ENCODE results near the gene CACNA1B.

The CACNA1B gene

DNA sequence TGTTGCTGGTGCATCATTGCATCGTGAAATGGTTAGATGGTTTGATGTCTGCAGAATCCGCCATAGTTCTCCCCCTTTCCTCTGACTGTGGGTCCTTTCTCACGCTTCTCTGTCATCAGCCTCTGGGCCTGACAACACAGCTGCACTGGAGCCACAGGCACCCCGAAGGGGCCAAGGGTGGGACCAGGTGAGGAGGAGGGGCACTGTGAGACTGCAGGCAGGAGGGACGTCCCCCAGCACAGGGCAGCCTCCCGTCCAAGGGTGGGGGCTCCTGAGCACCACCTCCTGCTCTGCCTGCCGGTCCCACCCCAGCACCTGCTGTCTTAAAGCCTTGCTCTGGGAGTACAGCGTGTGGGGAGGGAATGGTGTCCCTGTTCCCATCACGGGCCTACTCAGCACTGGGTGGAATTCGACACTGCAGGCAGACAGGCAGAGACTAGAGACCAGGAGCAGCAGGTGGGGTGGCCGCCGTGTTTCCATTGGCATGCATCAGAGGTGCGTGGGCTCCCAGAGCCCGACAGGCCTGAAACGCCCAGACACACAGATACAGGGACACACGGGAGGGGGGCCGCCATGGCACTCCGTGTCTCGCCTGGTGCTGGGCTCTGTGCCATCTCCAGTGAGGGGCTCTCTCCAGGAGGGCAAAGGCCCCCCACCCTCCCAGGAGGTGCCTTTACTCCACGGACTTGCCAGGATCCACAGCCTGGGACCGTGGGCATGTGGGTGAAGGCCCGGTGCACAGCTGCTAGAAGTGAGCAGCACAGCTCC is 15.0 kb downstream of the CACNA1B start:
- no peak overlapping the region for H3K27ac Mint-ChIP-seq
- no peaks in the 10 kb centered on the region for H3K27me3 Mint-ChIP-seq
- no peaks in the 10 kb centered on the region for H3K9me3 Mint-ChIP-seq
- no peaks in the 10 kb centered on the region for H3K4me1 Mint-ChIP-seq
- ATAC-seq (no peak), DNase-seq (no peak)
- no peak overlapping the region for H3K4me3 Mint-ChIP-seq

DNA sequence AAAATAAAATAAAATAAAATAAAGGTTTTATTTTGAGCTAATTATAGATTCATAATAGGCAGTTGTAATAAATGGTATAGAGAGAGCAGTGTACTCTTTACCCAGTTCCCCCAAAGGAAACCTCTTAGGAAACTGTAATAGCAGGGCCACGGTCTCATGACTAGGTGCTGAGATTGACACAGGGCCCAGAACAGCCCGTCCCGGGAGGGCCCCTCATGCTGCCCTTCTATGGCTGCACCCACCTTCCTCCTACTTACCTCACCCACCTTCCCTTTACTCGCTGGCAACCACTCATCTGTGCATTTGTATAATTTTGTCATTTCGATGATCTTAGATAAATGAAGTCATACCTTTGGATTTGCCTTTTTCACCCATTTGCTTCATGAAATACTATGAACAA is 16.1 kb downstream of the CACNA1B start:
- no peaks in the 10 kb centered on the region for H3K9me3 Mint-ChIP-seq
- DNase-seq (no peak), ATAC-seq (no peak)
- no peak overlapping the region for H3K4me3 Mint-ChIP-seq
- no peaks in the 10 kb centered on the region for H3K27me3 Mint-ChIP-seq
- no peaks in the 10 kb centered on the region for H3K4me1 Mint-ChIP-seq
- no peak overlapping the region for H3K27ac Mint-ChIP-seq

DNA sequence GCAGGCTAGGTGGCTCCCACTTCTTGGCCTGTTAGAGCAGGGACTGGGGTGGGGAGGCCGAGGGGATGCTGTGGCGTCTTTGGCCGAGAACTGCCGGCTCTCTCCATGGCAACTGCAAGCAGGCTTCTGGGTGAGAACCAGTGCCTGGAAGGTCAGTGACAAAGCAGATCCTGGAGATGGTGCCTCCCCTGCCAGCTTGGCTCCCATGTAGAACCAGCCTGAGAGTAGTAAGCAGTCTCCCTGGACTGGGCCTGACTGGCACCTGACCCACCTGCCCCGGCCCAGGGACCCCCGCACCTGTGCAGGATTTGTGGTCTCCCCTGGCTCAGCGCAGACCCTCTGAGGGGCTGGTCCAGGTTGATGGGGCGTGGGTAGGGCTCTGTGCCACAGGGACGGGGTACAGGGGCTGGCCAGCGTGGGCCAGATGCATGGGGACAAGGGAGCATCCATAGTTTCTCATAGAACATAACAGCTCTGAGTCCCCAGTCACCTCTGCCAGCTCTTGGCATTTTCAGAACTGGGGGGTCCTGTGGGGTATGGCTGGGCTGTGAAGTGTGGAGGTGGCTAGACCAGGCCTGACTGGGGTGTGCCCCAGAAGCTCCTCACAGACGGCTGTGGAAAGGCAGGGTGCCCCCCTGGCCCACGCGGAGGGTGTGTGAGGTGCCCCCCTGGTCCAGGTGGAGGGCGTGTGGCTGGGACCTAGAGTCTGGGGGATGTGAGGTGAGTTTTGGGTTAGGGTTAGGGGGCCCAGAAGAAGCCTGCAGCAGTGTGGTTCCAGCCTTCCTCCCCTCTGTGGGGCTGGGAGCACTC is 22.2 kb downstream of the CACNA1B start:
- ATAC-seq = no peak
- Mint-ChIP-seq H3K4me1 (no peaks in the 10 kb centered on the region), H3K4me3 (no peak overlapping the region), H3K27ac (no peak overlapping the region), H3K9me3 (no peaks in the 10 kb centered on the region), H3K27me3 (peaks cover 18% of the 10 kb centered on the region)
- no peak for DNase-seq

DNA sequence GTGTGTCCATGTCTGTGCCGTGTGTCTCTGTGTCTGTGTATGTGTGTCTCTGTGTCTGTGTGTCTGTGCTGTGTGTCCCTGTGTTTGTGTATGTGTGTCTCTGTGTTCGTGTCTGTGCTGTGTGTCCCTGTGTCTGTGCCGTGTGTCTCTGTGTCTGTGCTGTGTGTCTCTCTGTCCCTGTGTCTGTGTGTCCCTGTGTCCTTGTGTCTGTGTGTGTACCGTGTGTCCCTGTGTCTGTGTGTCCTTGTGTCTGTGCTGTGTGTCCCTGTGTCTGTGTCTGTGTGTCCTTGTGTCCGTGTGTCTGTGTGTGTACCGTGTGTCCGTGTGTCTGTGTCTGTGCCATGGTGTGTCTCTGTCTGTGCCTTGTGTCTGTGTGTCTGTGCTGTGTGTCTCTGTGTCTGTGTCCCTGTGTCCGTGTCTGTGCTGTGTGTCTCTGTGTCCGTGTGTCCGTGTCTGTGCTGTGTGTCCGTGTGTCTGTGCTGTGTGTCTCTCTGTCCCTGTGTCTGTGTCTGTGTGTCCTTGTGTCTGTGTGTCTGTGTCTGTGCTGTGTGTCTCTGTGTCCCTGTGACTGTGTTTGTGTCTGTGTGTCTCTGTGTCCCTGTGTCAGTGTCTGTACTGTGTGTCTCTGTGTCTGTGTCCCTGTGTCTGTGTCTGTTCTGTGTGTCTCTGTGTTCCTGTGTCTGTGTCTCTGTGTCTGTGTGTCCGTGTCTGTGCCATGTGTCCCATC is 23.2 kb downstream of the CACNA1B start:
- Mint-ChIP-seq H3K4me1 (no peaks in the 10 kb centered on the region), H3K4me3 (no peak overlapping the region), H3K27ac (no peak overlapping the region), H3K27me3 (peaks cover 18% of the 10 kb centered on the region), H3K9me3 (no peaks in the 10 kb centered on the region)
- no peak for DNase-seq
- ATAC-seq = no peak

DNA sequence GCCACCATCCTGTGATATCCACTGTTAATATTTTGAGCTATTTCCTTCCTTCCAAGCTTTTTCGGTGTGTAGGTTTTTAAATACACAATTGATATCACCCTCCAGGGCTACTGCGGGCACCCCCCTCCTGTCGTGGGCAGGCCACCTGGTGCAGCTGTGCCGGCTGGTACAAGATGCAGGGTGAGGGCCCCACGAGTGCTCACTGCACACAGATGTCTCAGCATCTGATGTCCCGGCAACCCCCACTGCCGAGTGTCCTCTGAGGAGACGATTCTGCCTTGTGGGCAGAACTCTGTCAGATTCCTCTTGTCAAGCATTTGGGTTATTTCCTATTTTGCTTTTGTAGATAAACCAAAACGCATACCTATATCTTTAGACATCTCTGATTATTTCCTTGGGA is 25.1 kb downstream of the CACNA1B start:
- no peak overlapping the region for H3K27ac Mint-ChIP-seq
- ATAC-seq (no peak), DNase-seq (no peak)
- H3K4me1 Mint-ChIP-seq = no peaks in the 10 kb centered on the region
- H3K4me3 Mint-ChIP-seq = no peak overlapping the region
- H3K27me3 Mint-ChIP-seq = peaks cover 18% of the 10 kb centered on the region
- H3K9me3 Mint-ChIP-seq = no peaks in the 10 kb centered on the region

DNA sequence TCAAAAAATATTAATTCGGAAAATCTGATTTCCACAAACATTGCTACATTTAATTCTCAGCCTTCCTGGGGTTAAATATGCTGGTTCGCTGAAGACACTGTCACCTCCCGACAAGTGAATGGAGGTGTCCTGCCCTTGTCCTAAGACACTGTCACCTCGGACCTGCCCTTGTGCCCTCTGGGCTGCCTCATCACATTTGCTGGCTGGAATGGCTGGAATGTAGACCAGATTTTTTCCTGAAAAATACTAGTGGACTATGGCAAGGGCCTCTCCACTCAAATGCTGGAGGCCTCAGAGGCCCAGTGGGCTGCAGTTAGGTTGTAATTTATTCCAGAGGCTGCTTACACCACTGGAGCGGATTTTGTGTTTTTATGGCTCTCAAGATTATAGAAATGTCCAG is 28.2 kb downstream of the CACNA1B start:
- Mint-ChIP-seq H3K4me1 (no peaks in the 10 kb centered on the region), H3K9me3 (no peaks in the 10 kb centered on the region), H3K27ac (no peak overlapping the region), H3K27me3 (peaks cover 18% of the 10 kb centered on the region), H3K4me3 (no peak overlapping the region)
- no peak for DNase-seq
- no peak for ATAC-seq

DNA sequence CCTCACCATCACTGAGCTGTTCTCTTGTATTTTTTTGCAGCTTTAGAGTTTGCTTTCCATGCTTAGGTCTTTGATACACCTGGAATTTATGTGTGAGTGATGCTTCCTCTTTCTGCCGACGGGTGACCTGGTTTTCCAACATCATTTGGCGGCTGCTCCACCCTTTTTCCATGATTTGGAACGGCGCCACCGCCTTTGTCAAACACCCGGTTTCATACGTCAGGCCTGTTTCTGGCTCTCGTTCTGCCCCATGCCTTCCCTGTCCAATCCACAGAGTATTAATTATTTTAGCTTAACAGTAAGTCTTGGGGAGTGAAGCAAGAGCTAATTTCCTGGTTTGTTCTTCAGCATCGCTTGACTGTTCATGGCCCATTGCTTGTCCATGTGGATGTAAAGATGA is 30.2 kb downstream of the CACNA1B start:
- DNase-seq (no peak), ATAC-seq (no peak)
- Mint-ChIP-seq H3K27ac (no peak overlapping the region), H3K9me3 (no peaks in the 10 kb centered on the region), H3K27me3 (peaks cover 27% of the 10 kb centered on the region), H3K4me3 (no peak overlapping the region), H3K4me1 (no peaks in the 10 kb centered on the region)

DNA sequence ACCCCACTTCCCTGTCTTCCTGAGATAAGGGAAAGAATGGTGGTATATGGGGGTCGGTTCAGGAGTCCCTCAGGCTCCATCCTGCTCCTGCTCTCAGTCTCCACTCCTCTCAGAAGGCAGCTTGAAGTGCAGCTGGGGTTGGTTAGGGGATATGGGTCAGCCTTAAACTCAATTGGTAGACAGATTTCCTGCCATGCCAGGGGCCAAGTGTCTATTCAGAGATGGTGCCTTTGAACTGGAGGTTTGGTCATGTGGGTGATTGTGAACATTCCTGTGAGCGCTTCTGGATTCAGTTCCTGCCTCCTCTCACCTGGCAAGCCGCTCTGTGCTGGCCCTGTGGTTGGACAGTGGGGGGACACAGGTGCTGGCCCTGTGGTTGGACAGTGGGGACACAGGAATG is 35.1 kb downstream of the CACNA1B start:
- H3K27ac Mint-ChIP-seq = peak overlapping the region in 1 of 2 donors; percentile 6
- no peaks in the 10 kb centered on the region for H3K4me1 Mint-ChIP-seq
- H3K27me3 Mint-ChIP-seq = peaks cover 19% of the 10 kb centered on the region
- H3K9me3 Mint-ChIP-seq = no peaks in the 10 kb centered on the region
- DNase-seq (no peak), ATAC-seq (no peak)
- no peak overlapping the region for H3K4me3 Mint-ChIP-seq

DNA sequence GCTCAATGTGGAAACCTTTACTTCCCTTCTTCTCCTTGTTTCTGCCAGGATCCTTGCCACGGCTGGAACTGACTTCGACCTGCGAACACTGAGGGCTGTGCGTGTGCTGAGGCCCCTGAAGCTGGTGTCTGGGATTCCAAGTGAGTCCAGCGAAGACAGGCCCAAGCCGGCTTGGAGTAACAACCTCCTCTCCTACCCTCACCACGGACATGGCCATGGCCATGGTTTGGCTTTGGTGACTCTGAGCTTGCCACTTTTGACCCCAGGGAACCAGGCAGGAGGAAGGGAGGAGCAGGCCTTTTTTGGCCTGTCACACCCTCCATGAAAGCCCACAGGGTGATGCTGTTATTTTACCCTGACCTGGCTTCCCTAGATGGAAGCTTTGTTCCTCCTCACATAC is 35.5 kb downstream of the CACNA1B start:
- Mint-ChIP-seq H3K4me3 (no peak overlapping the region), H3K4me1 (no peaks in the 10 kb centered on the region), H3K27ac (no peak overlapping the region), H3K9me3 (no peaks in the 10 kb centered on the region), H3K27me3 (peaks cover 19% of the 10 kb centered on the region)
- DNase-seq = no peak
- ATAC-seq = no peak

DNA sequence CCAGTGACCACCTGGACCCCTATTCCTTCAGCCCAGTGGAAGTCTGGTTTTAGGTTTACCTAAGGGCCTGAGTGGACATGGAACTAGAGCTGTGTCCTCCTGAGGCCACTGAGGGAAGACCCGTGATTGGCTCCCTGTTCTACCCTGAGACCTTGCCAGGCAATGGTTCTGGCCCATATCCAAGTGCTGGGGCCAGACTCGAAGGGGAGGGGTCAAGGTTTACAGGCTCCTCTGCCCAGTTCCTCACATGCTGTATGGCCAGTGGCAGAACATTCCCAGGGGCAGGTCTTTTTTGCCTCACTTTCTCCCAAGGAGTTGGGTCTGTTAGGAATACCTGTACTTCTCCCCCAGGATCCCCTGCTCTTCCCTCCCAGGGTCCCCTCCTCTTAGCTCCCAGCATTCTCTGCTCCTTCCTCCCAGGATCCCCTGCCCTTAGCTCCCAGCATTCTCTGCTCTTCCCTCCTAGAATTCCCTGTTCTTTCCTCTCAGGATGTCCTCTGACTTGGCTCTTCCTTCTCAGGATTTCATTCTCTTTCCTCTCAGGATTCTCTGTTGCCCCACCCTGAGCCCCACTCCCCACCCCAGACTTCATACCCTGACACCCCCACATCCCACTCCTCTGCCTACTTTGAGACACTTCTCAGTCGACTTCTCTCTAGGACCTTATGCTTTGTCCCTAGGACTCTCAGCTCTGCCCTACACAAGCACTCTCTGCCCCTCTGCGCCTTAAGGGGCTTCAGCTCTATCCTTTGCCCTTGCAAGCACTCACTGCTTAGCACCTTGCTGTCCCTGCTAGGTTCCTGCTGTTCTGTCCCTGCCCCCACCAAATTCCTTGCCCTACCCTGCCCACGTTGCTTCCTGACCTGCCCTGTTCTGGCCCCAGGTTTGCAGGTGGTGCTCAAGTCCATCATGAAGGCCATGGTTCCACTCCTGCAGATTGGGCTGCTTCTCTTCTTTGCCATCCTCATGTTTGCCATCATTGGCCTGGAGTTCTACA is 36.5 kb downstream of the CACNA1B start:
- DNase-seq (no peak), ATAC-seq (no peak)
- Mint-ChIP-seq H3K4me3 (no peak overlapping the region), H3K9me3 (no peaks in the 10 kb centered on the region), H3K27me3 (peaks cover 21% of the 10 kb centered on the region), H3K27ac (no peak overlapping the region), H3K4me1 (no peaks in the 10 kb centered on the region)

DNA sequence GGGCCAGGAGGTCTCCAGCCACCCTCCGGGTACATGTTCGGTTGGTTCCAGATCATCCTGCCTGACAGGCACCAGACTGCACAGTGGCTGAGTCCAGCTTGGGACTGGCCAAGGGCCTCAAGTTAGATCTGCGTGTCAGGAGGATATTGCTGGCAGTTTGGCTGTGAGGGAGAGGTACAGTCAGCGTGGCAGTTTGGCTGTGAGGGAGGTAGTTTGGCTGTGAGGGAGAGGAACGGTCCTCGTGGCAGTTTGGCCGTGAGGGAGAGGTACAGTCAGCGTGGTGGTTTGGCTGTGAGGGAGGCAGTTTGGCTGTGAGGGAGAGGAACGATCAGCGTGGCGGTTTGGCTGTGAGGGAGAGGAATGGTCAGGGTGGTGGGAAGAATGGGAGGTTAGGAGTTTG is 39.0 kb downstream of the CACNA1B start:
- no peaks in the 10 kb centered on the region for H3K4me1 Mint-ChIP-seq
- no peak overlapping the region for H3K4me3 Mint-ChIP-seq
- H3K9me3 Mint-ChIP-seq = no peaks in the 10 kb centered on the region
- DNase-seq (no peak), ATAC-seq (no peak)
- H3K27ac Mint-ChIP-seq = no peak overlapping the region
- H3K27me3 Mint-ChIP-seq = peaks cover 27% of the 10 kb centered on the region

DNA sequence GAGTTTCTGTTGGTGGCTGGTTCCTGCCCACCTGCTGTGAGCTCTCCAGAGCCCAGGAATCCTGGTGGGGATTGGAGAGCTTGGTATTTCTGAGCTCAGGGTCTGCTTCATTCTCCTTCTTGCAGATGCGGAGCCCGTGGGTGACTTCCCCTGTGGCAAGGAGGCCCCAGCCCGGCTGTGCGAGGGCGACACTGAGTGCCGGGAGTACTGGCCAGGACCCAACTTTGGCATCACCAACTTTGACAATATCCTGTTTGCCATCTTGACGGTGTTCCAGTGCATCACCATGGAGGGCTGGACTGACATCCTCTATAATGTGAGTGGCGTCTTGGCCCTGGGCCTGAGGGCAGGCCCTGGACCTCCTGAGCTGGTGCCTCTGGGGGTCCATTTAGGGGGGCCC is 39.5 kb downstream of the CACNA1B start:
- no peak for ATAC-seq
- H3K4me3 Mint-ChIP-seq = no peak overlapping the region
- no peaks in the 10 kb centered on the region for H3K4me1 Mint-ChIP-seq
- H3K27me3 Mint-ChIP-seq = peaks cover 23% of the 10 kb centered on the region
- DNase-seq = no peak
- H3K27ac Mint-ChIP-seq = no peak overlapping the region
- no peaks in the 10 kb centered on the region for H3K9me3 Mint-ChIP-seq

DNA sequence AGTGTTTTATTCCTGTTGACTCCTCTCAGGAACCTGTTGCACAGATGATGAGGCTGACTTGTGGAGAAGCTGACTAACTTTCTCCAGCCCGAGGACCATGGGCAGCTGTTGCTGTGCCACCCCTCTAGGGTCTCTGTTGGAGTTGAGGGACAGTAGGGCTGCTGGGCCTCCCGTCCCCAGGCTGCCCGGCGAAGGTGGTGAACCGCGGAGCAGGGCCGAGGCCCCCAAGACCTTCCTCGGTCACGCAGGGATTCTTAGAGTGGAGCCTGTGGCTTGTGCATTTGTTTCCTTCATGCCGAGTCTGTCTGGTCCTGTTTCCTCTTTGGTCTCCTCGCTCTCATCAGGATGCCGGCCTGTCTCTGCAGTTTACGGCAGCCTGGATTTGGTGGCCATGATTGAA is 40.2 kb downstream of the CACNA1B start:
- H3K9me3 Mint-ChIP-seq = no peaks in the 10 kb centered on the region
- no peak overlapping the region for H3K27ac Mint-ChIP-seq
- peaks cover 16% of the 10 kb centered on the region for H3K27me3 Mint-ChIP-seq
- ATAC-seq (no peak), DNase-seq (no peak)
- H3K4me3 Mint-ChIP-seq = no peak overlapping the region
- H3K4me1 Mint-ChIP-seq = no peaks in the 10 kb centered on the region

DNA sequence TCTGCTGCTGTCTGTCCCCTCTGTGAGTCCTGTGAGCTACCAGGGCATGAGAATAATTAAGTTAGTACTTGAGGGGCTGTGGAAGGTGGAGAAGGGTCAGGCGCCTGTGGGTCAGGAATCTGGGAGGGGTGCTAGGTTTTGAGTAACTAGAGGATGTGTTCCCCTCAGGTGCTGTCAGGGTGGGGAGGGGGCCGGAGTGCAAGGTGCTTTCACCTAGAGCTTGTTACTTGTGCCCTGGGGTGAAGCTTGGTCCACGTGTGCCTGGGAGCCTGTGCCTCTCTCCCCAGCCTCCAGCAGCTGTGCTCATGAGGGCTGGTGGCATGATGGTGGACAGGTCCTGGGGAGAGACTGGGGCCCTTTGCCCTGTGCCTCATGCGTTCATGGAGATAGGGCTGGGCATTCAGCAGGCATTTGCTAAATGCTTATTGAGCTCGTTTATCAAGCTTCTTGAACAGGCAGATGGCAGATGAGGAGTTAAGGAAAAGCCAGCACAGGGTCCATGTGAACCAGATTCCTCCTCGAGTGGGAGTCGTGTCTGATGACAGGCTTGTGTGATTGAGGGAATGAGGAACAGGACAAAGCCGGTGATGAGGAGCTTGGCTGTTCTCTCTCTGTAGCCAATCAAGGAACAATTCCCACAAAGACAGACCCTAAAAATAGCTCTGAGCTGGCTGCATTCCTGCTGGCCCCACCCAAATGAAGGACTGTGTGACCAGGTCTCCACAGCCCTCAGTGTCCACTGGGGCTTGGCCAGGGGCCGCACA is 40.9 kb downstream of the CACNA1B start:
- Mint-ChIP-seq H3K27ac (no peak overlapping the region), H3K9me3 (no peaks in the 10 kb centered on the region), H3K4me1 (no peaks in the 10 kb centered on the region), H3K4me3 (no peak overlapping the region), H3K27me3 (peaks cover 16% of the 10 kb centered on the region)
- DNase-seq = no peak
- ATAC-seq = no peak

Data from stimulated activated naive CD8-positive, alpha-beta T cell treated with anti-CD3 and anti-CD28 coated beads, Interleukin-15, amount 100 ng/mL, for 72 hours (primary cell).